Raji (cell line): ENCODE measurements around the gene COL7A1.

Experiments used
- POLR2A ChIP-seq: IDR thresholded peaks from 2 replicates; pipeline ENCODE4 v1.6.1; 2011; ENCODE audit warnings: low read depth, low read length, control low read depth; ENCODE audit not compliant: insufficient read depth

COL7A1 gene

DNA sequence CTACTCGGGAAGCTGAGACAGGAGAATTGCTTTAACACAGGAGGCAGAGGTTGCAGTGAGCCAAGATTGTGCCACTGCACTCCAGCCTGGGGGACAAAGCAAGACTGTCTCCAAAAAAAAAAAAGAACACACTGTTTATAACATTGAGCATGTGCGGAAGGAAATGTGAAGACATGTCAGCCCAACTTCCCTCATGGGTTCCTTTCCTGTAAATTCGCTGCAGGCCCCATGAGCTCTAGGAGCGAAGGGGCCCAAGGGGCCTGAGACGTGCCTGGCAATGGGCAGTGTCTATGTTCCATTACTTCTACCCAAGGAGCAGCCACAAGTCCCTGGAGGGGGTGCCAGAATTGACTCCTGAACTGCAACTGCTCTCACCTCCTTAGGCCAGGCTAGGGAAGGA lies 41.8 kb downstream of the COL7A1 start:
- TF ChIP-seq POLR2A = no peak

DNA sequence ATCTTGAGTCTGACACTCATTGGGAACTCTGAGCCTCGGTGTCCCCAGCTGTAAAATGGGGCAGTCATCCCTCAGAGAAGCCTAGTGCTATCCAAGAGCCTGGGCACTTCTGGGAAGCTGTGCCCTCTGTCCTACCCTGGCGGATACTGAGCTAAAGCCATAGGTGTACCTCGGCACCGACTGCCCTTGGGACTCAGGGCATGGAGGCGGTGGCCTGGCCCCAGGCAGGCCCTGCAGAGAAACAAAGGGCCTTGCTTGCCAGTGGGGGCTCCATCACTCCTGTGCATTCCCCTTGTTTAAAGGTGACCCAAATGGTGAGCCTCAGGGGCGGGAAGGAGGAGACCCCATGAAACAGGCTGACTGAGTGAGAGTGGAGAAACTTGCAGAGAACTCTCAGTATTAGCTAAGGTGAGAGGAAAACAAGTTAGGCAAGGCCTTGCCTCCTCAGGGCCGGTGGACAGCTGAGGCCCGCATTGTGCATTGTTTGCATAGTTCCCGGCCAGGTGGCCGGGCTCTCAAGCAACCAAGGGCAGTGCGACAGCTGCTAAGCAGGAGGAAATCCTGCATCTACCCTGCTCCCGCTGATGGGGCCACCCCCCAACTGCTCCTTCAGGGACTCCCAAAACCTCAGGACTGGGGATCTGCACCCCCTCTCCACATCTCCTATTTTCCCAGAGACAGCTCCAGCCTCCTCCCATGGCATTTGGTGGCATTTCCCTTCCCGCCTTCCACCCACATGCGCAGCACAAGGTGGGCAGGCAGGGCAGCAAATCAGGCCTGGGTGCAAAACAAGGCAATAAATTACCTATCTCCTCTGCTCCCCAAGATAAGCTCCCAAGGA lies 42.8 kb downstream of the COL7A1 start:
- no peak for TF ChIP-seq POLR2A

DNA sequence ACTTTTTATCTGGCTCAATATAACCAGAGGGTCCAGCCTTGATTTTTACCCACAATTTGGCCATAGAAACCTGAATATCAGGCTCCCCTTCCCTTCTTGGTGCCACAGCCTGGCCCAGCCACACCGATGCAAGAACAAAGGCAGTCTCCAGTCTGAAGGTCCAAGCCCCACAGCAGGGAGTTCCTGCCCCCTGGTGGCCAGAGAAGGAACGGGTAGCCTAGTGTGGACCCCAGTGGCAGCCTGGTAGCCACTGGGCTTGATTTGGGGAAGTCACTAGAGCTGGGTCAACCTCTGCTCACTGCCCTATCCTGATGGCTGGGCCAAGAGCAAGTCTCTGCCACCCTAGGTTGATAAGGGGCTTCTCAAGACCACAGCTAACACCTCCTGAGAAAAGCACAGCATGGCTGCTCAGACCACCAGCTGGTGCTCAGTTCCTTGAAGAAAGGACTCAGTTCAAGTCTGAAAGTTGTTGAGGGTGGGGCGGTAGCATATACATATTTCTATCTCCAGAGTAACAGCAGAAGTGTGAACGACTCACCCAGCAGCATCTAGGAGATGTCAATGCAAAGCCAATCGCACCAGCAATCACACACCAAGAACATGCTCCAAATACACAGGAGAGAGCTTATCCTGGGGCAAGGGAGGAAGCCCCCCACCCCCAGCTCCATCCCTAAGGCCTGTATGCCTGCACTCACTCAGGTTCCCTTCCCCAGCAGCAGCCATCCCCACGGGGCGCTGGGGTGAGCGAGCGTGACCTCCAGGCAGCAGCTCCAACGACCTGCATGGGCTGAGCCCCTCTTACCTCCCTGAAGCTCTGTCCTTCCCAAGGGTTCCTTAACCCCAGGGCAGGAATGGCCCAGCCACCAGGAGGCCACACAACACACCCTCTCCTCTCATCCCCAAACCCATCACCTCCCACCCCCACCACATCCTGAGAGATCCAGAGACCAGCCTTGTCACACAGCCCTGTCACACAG lies 46.1 kb downstream of the COL7A1 start:
- TF ChIP-seq POLR2A = 0 out of 2 replicates have a peak, but pooled peaks have one; percentile 21

GRCh38 chr3:48548126-48548525 lies 47.0 kb downstream of the COL7A1 start:
- no peak for TF ChIP-seq POLR2A

DNA sequence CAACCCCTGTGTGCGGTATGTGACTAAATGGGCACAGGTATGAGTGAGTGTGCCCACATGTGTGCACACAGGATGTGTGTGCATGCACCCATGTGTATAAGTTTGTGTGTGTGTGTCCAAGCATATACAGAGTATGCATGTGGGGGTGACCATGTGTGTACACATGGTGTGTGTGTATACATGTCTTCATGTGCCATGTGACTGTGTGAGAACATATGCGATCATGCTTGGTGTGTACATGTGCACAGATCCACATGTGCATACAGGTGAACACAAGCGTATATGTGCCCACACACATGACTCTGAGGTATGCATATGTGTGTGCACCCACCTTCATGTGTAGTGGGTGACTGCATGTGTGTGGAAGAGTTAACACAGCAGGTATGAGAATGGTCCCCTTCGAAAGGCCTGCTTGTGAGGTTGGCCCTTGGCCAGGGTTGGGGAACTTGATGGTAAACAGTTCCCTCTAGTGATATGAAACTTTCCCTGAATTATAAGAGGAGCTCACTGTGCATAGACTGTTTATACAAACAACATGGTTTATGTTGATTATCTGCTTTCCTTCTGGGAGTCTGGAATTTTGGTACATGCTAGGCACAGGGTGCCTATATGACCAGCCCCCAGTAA lies 48.8 kb downstream of the COL7A1 start:
- no peak for TF ChIP-seq POLR2A

DNA sequence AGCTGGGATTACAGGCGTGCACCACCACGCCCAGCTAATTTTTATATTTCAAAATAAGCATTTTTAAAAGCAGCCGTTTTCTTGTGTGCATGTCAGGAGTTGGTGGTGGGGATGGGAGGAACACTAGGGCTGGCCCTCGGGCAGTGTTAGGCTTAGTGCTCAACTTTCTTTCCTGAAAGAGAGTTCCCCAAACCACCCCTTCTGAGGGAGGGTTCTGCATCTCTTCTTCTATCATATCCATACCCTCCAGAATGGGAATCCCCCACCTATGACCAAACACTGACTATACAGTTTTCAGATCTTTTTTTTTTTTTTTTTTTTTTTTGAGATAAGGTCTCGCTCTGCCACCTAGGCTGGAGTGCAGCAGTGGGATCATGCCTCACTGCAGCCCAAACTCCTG lies 51.0 kb downstream of the COL7A1 start:
- TF ChIP-seq POLR2A = no peak

DNA sequence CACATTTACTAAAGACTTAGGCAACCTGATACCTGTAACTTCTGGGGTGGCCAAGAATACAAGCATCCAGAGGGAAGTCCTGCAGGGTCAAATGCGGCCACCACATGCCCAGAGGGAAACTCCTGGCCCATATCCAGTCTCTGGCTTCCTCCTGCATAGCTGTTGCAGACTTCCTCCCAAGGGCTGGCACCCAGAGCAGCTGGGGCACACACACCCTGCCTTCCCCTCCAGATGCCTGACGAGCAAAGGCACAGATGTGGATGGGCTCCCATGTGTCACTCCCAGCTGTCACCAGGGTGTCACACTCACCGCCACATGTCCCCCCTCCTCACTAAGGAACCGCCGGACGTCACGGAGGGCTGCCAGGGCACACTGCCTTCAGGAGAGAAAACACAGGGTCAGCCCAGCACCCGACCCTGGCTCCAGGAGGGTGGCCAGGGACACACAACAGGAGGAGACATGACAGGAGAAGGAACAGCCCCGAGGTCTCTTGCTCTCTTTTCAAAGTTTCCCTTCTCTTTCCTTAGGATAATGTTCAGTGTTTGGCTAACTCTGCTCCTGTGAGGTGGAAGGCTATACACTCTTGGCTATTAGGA lies 51.8 kb downstream of the COL7A1 start:
- no peak for TF ChIP-seq POLR2A

GRCh38 chr3:48538451-48538850 lies 56.7 kb downstream of the COL7A1 start:
- no peak for TF ChIP-seq POLR2A

GRCh38 chr3:48536785-48537184 lies 58.3 kb downstream of the COL7A1 start:
- no peak for TF ChIP-seq POLR2A

DNA sequence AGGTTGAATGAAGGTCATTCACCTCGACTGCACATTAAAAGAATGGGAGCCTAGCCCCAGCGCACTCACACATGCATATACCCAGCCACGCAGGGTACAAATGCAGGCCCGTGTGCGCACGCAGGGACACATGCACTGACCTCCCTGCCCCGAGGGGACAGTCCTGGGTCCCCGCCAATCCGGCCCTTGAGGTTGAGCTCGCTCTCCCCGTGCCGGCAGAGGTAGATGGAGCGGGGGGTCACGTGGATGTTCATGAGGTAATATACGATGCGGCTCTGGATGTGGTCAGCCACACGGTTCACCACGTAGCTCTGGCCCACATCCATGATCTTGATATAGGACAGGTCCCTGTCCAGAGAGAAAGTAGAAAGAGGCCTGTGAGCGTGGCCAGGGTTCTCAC lies 59.0 kb downstream of the COL7A1 start:
- no peak for TF ChIP-seq POLR2A

GRCh38 chr3:48535578-48535977 lies 59.6 kb downstream of the COL7A1 start:
- TF ChIP-seq POLR2A = no peak

GRCh38 chr3:48532977-48533337 lies 62.2 kb downstream of the COL7A1 start:
- no peak for TF ChIP-seq POLR2A

DNA sequence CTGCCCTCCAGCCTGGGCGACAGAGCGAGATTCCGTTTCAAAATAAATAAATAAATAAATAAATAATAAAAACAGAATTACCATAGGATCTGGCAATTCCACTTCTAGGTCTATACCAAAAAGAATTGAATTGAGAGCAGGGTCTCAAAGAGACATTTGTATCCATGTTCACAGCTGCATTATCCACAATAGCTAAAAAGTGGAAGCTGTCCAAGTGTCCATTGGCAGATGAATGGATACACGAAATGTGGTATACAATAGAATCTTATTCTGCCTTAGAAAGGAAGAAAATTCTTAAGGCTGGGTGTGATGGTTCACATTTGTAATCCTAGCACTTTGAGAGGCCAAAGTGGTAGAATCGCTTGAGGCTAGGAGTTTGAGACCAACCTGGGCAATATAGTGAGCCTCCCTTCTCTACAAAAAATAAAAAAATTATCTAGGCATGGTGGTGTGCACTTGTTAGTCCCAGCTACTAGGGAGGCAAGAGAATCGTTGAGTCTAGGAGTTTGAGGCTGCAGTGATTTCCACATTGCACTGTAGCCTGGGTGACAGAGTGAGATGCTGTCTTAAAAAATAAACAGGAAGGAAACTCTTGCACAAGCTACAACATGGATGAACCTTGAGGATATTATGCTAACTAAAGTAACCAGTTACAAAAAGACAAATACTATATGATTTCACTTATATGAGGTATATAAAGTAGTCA lies 62.7 kb downstream of the COL7A1 start:
- no peak for TF ChIP-seq POLR2A

GRCh38 chr3:48528754-48529153 lies 66.4 kb downstream of the COL7A1 start:
- no peak for TF ChIP-seq POLR2A

- no peak for TF ChIP-seq POLR2A
Observed at GRCh38 chr3:48528048-48528447, 67.1 kb downstream of the COL7A1 start.

GRCh38 chr3:48524970-48525369 lies 70.2 kb downstream of the COL7A1 start:
- no peak for TF ChIP-seq POLR2A
